NB4 (cell line): ENCODE results near the gene ITGA11.
A peak's percentile ranks its signal among the peaks of the same experiment; 100 is the strongest.

Experiments used
- DNase-seq: peaks from one replicate; pipeline ENCODE4 v3.0.0; 2010; ENCODE audit warnings: low read depth
- H3K4me3 ChIP-seq: one replicate; pipeline ENCODE4 v1.5.1; 2011; ENCODE audit warnings: mild to moderate bottlenecking, low read depth, low read length, moderate library complexity
- CTCF ChIP-seq: IDR thresholded peaks from one replicate; pipeline ENCODE4 v1.5.1; 2012; ENCODE audit warnings: low read depth, low read length
- MYC ChIP-seq: IDR thresholded peaks from 2 replicates; pipeline ENCODE4 v1.6.1; 2011; ENCODE audit warnings: low read depth, low read length
- POLR2A ChIP-seq: IDR thresholded peaks from 2 replicates; pipeline ENCODE4 v1.6.1; 2011; ENCODE audit warnings: mild to moderate bottlenecking; ENCODE audit not compliant: insufficient read length; ENCODE audit errors: extremely low read depth
- TF ChIP-seq, protein P1 (sequence below): IDR thresholded peaks from 2 replicates; pipeline ENCODE4 v1.6.1; 2011; ENCODE audit warnings: low read depth, low read length

The ITGA11 gene

DNA sequence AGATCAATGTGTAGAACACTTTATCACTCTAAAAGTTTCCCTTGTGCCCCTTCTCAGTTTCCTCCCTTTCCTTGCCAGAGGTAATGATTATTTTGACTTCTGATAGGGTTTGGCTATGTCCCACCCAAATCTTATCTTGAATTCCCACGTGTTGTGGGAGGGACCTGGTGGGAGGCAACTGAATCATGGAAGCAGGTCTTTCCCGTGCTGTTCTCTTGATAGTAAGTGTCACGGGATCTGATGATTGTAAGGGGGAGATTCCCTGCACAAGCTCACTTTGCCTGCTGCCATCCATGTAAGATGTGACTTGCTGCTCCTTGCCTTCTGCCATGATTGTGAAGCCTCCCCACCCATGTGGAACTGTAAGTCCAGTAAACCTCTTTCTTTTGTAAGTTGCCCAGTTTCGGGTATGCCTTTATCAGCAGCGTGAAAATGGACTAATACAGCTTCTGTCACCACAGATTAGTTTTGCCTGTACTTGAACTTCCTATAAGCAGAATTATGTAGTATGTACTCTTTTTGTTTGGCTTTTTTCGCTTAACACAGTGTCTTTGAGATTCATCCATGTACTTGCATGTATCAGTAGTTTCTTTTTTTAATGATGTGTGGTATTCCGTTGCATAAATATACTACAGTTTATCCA, 147.2 kb downstream of the ITGA11 start:
- no peak overlapping the region for H3K4me3 ChIP-seq
- no peak for DNase-seq
- TF ChIP-seq, protein P1, sequence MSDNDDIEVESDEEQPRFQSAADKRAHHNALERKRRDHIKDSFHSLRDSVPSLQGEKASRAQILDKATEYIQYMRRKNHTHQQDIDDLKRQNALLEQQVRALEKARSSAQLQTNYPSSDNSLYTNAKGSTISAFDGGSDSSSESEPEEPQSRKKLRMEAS: no peak
- TF ChIP-seq CTCF: no peak
- no peak for TF ChIP-seq MYC
- no peak for TF ChIP-seq POLR2A

- no peak overlapping the region for H3K4me3 ChIP-seq
- DNase-seq: no peak
- TF ChIP-seq CTCF (no peak), MYC (no peak), POLR2A (no peak)
- TF ChIP-seq, protein P1: no peak
These were observed 148.6 kb downstream of the ITGA11 start for GRCh38 chr15:68283401-68283800.

DNA sequence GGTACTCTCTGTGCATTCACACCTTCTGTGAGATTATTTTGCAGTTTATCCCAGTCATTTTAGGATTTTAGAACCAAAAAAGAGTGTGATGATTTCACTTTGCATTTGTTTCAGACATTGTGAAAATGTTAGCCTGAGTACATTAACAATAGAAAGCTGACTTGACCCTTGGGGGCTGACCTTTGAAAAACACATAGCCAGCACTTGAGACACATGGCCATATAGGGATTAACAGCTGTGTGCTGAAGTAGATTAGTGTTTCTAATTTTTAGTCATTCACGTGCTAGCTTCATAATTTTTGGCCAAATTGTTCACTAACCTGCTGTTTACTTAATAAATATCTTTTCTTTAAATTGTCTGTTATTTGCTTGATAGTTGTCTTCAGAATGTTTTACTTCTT, 151.0 kb downstream of the ITGA11 start:
- H3K4me3 ChIP-seq: peak overlapping the region; percentile 96
- TF ChIP-seq MYC: no peak
- TF ChIP-seq, protein P1: peak; percentile 46; the same call in 1 of the 2 replicates
- no peak for DNase-seq

DNA sequence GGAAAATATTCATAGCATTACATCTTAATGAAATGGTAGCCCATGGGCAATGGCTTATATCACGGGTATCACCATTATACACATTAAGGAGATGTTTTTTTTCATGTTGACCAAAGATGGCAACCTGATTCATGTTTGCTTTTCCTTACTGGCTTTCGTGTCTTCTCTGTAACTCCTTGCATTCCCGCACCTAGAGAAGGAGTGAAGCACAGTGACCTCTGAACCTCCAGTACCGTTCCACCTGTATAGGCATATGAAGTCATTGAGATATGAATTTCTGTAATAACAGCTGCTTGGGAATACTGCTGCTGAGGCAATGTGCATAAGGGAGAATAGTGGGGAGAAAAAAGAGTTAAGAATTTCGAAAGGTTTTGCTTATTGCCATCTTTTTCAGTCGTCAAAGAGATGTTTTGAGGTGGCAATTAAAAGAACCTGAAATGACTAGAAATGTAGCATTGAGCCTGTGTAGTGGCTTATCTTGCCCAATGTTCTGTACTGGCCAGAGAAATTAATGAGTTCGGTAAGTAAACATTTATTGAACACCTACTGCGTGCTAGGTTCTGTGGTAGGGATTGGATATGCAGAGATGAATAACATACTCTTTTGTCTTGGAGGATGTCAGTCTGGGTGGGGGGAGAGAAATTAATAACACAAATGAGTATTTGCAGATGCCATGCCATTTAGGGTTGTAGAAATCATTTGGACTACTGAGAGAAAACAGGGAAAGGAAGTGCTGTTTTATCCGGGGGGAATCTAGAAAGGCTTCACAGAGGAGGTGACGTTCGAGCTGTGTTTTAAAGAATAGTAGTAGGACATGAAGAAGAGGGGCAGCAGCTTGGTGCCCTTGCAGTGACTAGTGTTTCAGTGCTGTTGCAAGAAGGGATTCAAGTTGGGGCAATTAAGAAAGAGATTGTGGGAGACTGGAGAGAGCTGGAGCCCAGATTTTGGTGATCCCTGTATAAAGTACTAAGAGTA, 151.9 kb downstream of the ITGA11 start:
- H3K4me3 ChIP-seq: peak overlapping the region; percentile 96
- TF ChIP-seq MYC (no peak), POLR2A (no peak), CTCF (no peak)
- TF ChIP-seq, protein P1: no peak

GRCh38 chr15:68278595-68279405, 153.2 kb downstream of the ITGA11 start:
- DNase-seq: peak; percentile 46
- peak overlapping the region; percentile 96 for H3K4me3 ChIP-seq
- TF ChIP-seq, protein P1: no peak
- TF ChIP-seq CTCF (no peak), MYC (no peak), POLR2A (no peak)

More for the DNA sequence above, 151.9 kb downstream of the ITGA11 start:
- DNase-seq: no peak

DNA sequence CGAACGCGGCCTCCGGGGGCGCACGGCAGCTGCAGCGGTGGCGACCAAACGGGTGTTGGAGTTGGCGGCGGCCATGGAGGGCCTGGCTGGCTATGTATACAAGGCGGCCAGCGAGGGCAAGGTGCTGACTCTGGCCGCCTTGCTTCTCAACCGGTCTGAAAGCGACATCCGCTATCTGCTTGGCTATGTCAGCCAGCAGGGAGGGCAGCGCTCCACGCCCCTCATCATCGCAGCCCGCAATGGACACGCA, 153.7 kb downstream of the ITGA11 start:
- TF ChIP-seq MYC (no peak), POLR2A (no peak), CTCF (no peak)
- TF ChIP-seq, protein P1: no peak
- no peak for DNase-seq
- H3K4me3 ChIP-seq: peak overlapping the region; percentile 96
